H1 (cell line): ENCODE results near the gene NR5A1.

Experiments used
- CTBP2 ChIP-seq: IDR thresholded peaks from 2 replicates; pipeline ENCODE4 v1.7.0; 2011; ENCODE audit warnings: borderline replicate concordance, mild to moderate bottlenecking, moderate library complexity, mixed read lengths, low read length; ENCODE audit not compliant: insufficient read depth, insufficient read length
- EP300 ChIP-seq, 2 experiments: IDR thresholded peaks; 1 replicate in 1 of 2; 2 replicates in 1 of 2; pipeline ENCODE4 v1.6.1; 2011 to 2012; ENCODE audit warnings: low read depth in 2 of 2, low read length in 2 of 2, mild to moderate bottlenecking in 2 of 2, borderline replicate concordance in 1 of 2, inconsistent platforms in 1 of 2, moderate library complexity in 1 of 2
- EZH2 ChIP-seq: fragments of 200-600 bp; sonication (generic); IDR thresholded peaks from 2 replicates; pipeline ENCODE4 v1.7.1; 2012; ENCODE audit warnings: low read depth, mild to moderate bottlenecking, moderate library complexity, low read length, inconsistent platforms; ENCODE audit not compliant: severe bottlenecking
- GTF2F1 ChIP-seq: IDR thresholded peaks from 2 replicates; pipeline ENCODE4 v1.6.1; 2012; ENCODE audit warnings: low read depth, low read length, improper control_type of control experiment, borderline replicate concordance
- NANOG ChIP-seq: IDR thresholded peaks from 2 replicates; pipeline ENCODE4 v1.6.1; 2011; ENCODE audit warnings: low read length, low read depth, mild to moderate bottlenecking, inconsistent platforms; ENCODE audit not compliant: insufficient read depth, poor library complexity, severe bottlenecking
- POLR2A ChIP-seq, 2 experiments: IDR thresholded peaks; 1 replicate in 1 of 2; 2 replicates in 1 of 2; pipeline ENCODE4 v1.6.1; 2011; ENCODE audit warnings: low read depth in 2 of 2, low read length in 2 of 2, mild to moderate bottlenecking in 2 of 2; ENCODE audit errors: control extremely low read depth in 1 of 2
- TAF1 ChIP-seq: IDR thresholded peaks from 2 replicates; pipeline ENCODE4 v1.6.1; 2011; ENCODE audit warnings: mild to moderate bottlenecking, low read depth, low read length
- TF ChIP-seq, protein P1 (sequence below), 3 experiments: IDR thresholded peaks; 1 replicate in 2 of 3; 2 replicates in 1 of 3; pipeline versions ENCODE4 v1.5.1 to v1.6.1; 2011; ENCODE audit warnings: low read length in 3 of 3, mild to moderate bottlenecking in 3 of 3, inconsistent platforms in 2 of 3, low read depth in 1 of 3, moderate library complexity in 1 of 3; ENCODE audit not compliant: insufficient read depth in 1 of 3; ENCODE audit errors: control extremely low read depth in 1 of 3

DNA sequence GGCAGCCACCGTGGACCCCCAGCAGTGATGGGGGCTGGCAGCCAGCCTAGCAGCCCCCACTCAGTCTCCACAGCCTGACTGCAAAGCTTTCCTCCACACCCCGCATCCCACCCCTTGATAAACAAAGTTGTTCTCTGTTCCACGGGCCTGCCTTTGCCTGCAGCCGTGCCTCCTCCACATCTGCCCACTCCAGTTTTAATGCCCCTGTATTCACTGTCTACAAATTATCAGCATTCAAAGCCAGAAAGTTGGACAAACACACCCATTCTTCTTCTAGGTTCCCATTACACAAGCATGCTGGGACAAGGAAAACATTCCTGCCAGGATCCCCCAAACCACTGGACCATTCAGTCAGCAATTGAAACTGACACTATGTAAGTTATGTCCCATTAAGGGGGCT, 23.0 kb upstream of the NR5A1 start:
- TF ChIP-seq, protein P1, sequence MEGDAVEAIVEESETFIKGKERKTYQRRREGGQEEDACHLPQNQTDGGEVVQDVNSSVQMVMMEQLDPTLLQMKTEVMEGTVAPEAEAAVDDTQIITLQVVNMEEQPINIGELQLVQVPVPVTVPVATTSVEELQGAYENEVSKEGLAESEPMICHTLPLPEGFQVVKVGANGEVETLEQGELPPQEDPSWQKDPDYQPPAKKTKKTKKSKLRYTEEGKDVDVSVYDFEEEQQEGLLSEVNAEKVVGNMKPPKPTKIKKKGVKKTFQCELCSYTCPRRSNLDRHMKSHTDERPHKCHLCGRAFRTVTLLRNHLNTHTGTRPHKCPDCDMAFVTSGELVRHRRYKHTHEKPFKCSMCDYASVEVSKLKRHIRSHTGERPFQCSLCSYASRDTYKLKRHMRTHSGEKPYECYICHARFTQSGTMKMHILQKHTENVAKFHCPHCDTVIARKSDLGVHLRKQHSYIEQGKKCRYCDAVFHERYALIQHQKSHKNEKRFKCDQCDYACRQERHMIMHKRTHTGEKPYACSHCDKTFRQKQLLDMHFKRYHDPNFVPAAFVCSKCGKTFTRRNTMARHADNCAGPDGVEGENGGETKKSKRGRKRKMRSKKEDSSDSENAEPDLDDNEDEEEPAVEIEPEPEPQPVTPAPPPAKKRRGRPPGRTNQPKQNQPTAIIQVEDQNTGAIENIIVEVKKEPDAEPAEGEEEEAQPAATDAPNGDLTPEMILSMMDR (IDR thresholded peaks at IDR 0.05; ENCODE audit: control extremely low read depth in 1 of 3, insufficient read depth in 1 of 3, low read depth in 1 of 3, low read length in 3 of 3): no peak
- TF ChIP-seq POLR2A (IDR thresholded peaks at IDR 0.05; ENCODE audit: control extremely low read depth in 1 of 2, low read depth in 2 of 2, low read length in 2 of 2) (no peak), NANOG (no peak), EZH2 (no peak), TAF1 (no peak), EP300 (IDR thresholded peaks at IDR 0.05; ENCODE audit: borderline replicate concordance in 1 of 2, low read depth in 2 of 2, low read length in 2 of 2) (no peak), GTF2F1 (no peak), CTBP2 (no peak)
